Gastroesophageal sphincter (tissue), 3 donors: ENCODE data around the gene PBX3.

Experiments used
- POLR2A ChIP-seq, 2 donors: fragments of 450-650 bp; IDR thresholded peaks; one replicate each; pipeline ENCODE4 v1.6.1; 2017; ENCODE audit warnings: antibody characterized with exemption in 2 of 2, mild to moderate bottlenecking in 2 of 2, moderate library complexity in 1 of 2
- TF ChIP-seq, protein P1 (sequence below), 4 experiments: fragments of 200-600 bp in 2 of 4; fragments of 450-650 bp in 2 of 4; sonication (generic) in 1 of 4; IDR thresholded peaks; one replicate each; pipeline ENCODE4 v1.5.1; 2017 to 2019; ENCODE audit warnings: antibody characterized with exemption in 4 of 4, mild to moderate bottlenecking in 2 of 4, moderate library complexity in 2 of 4

- no peak for TF ChIP-seq POLR2A (IDR thresholded peaks at IDR 0.05)
- TF ChIP-seq, protein P1, sequence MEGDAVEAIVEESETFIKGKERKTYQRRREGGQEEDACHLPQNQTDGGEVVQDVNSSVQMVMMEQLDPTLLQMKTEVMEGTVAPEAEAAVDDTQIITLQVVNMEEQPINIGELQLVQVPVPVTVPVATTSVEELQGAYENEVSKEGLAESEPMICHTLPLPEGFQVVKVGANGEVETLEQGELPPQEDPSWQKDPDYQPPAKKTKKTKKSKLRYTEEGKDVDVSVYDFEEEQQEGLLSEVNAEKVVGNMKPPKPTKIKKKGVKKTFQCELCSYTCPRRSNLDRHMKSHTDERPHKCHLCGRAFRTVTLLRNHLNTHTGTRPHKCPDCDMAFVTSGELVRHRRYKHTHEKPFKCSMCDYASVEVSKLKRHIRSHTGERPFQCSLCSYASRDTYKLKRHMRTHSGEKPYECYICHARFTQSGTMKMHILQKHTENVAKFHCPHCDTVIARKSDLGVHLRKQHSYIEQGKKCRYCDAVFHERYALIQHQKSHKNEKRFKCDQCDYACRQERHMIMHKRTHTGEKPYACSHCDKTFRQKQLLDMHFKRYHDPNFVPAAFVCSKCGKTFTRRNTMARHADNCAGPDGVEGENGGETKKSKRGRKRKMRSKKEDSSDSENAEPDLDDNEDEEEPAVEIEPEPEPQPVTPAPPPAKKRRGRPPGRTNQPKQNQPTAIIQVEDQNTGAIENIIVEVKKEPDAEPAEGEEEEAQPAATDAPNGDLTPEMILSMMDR (IDR thresholded peaks at IDR 0.05): no peak
Measured at GRCh38 chr9:125703662-125704061, 43.5 kb upstream of the PBX3 start.
